Measurements from ENCODE around the gene HEYL.
"Not testable (repeated sequence)": the region's sequence is repeated elsewhere in the genome, so short reads cannot be mapped to it uniquely, and the experiment has no call there.

HEYL gene

DNA sequence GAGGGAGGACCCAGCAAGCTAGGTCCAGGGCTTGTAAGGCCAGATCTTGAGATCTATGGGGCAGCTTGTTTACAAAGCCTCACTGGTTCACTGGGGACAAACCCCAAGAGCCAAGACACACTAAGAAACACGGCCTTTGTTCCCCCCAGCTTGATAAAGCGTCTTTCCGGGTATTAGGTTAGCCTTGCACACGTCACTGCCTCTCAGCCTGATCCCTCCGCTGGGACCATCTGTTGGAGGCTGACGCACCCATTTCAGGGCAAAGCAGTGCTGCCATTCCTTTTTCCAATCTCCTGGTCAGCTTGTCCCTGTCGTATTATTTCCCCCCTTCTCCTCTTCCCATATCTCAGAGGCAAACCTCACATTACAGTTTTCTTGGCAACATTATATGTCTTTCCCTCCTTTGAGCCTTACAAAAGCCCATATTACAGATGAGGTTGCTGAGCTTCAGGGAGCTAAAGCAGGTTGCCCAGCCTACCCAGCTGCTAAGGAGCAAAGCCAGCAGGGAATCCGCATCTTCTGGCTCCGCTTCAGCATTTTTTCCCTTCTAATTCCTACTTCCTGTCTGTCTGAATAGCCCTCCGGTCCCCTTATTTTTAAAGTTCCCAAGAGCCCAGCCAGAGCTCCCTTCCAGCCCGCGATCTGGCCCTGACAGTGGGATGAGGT is 4.1 kb downstream of the HEYL start:
- DNase-seq, result peak; percentile 92

DNA sequence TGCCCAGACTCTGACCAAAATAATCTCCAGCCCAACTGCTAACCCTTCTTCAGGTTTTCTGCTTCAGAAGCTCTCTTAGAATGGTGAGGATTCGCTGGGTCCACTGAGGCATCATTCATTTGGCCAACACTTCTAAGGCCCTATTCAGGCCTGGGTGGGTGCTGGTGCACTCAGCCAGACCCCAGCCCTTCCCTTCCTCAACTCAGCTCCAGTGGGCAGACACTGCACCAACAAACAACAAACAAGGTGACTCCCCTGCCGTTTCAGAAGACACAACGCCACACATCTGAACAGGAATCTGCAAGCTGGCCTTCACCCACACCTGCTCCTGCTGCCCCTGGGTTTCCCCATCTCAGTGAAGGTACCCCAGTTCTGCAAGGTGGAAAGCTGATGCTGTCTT is 6.0 kb downstream of the HEYL start:
- DNase-seq, result no peak

DNA sequence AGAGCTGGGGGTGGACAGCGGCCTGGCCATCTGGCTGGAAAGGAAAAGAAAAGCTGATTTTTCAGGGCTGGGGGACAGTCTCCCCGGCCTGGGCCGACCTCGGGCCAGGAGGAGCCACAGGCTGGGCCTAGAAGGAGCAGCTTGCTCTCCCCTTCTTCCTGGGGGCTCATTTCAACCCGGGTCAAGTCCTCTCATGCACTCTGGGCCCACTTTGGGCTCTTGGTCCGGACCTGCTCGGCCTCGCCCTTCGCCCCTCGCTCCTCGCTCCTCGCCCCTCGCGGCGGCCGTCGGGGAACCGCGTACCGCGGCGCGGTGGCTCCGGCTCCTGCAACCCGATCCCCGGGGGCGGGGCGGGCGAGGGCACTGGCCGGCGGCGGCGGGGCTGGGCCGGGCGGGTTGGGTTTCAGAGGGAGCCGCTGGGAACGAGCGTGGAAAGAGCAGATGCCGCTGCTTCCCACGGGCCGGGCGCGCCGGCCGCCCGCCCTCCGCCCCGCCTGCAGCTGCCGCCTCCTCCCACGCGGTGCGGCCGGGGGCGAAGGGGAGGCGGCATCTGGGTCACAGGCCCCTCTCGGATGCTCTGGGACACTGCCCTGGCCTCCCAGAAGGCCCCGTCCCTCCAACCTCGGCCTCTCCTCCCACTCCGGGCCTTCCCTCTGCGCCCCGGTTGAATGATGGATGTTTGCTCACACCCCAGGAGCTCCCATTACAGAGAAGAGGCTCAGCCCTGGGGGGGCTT is 6.6 kb downstream of the HEYL start:
- DNase-seq, result no peak

DNA sequence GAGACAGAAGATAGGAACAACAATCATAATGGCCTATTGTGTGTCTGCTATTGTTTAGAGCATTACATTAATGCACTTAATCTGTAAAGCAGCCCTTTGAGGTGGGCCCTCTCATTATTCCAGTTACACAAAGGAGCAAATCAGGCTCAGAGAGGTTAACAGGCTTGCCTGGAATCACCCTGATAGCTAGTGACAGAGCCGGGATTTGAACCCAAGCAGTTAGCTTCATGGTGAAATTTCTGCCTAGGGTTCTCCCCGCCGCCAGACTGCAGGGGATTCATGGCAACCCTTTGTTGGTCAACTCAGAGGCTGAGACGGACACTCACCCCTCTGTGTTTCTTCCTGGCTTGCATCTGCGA is 7.1 kb downstream of the HEYL start:
- no peak for DNase-seq

DNA sequence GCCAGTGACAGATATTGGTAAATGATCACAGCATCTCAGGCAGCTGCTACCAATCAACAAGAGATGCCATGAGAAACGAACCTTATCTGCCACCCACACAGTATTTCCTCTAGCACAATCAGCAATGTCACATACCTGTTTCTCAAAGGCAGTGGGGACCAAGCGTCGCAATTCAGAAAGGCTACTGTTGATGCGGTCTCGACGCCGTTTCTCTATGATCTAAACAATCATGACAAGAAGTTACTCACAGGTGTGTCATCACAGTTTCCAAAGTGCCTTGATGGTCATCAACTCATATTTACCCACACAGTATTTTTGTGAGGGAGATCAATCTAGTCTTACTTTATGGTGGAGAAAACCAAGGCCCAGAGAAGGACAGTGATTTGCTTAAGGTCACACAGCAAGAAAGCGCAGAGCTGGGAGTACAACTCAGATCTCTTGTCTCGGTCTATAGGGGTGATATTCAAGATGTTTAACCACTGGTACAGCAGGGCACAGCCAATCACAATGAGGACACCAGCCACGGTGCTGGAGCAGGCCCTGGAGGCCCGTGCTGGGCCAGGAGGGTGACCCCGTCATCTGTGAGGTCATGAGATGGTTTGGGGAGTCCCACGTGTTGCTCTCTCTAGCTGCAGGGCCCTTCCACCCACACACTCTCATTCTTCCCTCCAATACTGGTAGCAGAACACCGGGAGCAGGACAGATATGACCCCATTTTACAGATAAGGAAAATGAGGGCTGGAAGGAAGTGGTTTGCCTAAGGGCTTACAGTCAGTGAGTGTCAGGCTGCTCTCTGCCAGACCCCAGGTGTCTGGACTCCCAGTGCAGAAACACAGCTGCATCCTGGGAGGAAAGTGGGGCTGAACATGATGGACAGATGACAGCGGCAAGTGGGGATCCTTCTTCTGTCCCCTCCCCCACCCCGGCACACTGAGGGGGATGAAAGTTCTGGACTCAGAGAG is 7.8 kb downstream of the HEYL start:
- no peak for DNase-seq

DNA sequence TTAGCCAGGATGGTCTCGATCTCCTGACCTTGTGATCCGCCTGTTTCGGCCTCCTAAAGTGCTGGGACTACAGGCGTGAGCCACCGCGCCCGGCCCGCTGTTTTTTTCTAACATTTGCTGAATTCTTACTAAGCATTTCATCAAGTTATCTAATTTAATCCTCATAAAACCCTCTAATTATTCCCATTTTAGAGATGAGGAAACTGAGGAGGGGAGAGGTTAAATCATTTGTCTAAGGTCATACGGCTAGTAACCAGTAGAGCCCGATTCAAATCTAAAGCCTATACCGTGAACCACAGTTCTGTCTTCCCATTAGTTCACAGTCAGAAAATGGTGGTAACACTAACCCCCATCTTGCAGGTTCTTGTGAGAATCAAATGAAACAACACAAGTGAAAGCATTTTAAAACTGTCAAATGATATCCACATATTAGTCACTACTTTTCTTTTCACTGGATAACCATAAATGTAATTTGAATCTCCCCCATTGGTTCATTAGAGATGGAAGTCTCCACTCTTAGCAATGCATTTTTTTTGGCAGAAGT is 10.6 kb downstream of the HEYL start:
- DNase-seq, result no peak

DNA sequence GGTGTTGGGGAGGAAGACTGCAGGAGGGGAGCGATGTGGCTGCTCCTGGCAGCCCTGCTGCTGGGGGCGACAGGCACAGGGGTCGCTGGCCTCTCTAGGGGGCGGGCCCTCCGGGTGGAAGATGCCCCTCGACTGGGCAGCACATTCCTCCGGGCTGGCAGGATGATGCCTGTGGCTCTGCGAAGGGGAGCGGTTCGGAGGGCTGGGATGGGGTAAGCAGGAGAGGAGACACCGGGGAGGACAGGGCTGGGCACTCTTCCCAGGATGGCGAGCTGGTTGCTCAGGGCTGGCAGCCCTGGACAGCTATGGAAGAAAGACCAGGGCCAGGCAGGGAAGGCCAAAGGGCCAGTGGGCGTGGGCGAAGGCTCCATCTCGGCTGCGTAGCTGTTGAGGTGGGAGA is 12.8 kb downstream of the HEYL start:
- no peak for DNase-seq

DNA sequence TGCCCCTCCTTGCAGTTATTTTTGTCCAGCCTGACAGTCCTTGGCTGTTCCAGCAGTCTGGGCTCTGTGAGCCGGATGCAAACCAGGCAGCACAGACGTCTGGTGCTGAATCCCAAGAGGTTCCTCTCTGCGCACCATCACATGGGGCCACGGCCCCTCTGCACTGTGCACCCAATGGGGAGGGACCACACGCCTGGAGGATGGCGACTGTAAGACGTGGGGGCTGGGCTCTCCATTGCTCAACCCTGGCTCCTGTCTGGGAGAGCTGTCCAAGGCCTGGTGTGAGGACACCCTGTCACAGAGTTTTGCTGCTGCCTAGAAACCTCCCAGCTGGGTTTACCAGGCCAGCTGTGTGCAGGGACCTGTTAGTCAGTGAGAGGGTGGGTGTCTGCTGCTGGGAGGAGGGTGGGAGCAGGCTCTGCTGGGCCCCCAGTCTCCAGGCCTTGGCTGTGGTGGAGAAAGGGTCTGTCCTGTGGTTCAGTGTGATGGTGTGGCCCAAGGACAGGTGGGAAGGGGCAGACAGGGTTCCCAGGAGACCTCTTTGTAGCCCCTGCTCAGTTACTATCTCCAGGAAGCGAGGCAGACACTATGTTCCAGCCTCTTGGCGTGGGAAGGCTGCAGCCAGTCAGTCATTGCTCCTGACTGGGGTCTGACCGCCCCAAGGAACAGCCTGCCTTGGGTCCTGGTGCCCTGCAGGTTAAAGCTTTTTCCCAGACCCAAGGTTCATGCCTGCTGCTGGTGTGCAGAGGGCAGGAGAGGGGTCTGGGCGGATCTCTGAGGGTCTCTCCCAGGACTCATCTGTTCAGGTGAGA is 13.8 kb downstream of the HEYL start:
- DNase-seq, result no peak

DNA sequence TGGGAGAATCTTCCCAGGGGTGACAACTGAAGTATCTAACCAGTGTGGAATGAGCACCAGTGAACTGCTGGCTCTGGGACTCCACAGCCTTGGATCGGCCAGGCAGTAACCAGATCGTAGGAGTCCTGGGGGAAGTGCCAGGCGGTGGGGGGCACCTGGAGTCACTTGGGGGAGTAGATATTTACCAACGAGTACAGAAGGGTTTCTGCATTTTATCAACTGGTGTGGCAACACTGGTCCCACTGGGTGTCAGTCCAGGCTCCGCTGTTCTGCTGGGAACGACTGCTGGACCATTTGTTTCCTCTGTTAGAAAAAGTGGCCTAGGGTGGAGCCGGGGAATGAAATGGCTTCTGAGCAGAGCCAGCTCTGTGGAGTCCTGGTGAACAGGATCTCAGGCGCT is 14.4 kb downstream of the HEYL start:
- DNase-seq, result no peak

DNA sequence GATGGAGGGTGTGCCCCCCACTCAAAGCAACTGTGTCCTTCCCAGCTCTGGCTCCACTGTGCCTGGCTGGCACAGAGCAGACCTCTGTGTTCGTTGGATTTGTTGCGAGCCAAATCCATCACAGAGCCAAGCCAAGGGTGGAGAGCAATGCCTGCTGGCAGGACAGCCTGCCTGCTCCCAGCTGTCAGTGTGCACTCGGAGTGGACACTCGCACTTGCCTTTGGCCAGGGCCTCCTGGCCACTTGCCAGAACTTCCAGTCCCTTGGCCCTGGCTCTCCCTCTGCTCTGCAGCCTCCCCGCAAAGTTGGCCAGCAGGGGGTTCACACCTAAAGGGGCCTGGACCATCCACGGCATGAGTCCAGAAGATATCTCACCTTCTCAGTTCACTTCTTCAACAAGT is 16.4 kb downstream of the HEYL start:
- no peak for DNase-seq

DNA sequence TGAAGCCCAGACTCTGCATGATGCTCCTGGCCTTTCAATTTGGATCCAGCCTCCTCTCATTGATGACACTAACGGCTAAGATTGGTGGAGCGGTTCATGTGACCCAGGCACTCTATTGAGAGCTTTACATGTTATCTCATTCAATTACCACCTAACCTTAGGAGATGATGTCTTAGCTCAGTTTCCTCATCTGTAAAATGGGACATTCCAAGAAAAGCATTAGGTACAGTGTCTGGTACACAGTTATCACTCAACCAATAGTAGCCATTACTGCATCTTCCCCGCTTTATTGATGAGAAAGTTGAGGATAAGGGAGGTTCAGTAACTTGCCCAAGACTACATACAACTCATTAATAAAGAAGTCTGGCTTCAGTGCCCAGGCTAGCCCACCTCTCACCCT is 17.0 kb downstream of the HEYL start:
- DNase-seq, result no peak

DNA sequence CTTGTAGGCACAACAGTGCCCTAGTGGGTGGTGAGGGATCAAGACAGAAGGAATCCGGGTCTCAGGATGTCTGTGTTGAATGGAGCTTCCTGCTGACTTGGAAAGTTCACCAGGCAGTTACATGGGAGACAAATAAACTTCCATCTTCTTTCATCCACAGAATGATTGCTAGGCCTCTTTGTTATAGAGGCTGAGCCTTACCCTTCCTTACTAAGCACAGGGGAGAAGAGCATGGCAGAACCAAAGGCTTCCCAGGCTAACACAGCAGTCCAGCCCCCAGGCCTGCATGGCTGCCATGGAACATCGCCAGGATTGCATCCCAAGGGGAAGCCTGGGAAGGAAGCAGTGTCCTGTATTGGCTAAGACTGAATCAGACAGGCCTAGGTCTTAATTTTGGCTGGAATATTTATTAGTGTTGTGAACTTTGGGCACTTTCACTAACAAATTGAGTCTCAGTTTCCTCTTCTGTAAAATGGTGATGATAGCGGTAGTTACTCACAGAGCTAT is 18.7 kb downstream of the HEYL start:
- no peak for DNase-seq

DNA sequence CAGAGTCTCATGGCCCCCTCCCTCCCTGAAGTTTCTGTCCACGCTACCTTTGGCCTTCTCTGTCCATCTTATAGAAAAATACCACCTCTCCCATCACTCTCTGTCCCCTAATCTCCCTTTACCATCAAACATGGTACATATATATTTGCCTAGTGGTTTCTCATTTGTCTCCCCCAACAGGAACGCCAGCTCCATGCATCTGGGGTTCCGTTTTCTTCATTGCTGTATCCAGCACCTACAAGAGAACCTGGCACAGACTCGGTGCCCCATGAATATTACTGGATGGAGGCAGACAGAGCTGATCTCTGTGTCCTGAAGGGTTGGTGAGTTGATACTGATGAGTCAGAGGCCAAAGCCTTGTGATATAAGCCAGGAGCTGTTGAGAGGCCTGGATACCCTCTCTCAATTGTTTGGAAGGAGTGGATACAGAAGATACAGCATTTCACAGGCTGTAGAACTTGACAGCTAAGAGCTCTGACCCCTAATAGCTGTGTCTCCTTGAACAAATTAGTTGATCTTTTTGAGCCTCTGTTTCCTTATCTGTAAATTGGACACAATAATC is 21.9 kb downstream of the HEYL start:
- DNase-seq, result no peak

DNA sequence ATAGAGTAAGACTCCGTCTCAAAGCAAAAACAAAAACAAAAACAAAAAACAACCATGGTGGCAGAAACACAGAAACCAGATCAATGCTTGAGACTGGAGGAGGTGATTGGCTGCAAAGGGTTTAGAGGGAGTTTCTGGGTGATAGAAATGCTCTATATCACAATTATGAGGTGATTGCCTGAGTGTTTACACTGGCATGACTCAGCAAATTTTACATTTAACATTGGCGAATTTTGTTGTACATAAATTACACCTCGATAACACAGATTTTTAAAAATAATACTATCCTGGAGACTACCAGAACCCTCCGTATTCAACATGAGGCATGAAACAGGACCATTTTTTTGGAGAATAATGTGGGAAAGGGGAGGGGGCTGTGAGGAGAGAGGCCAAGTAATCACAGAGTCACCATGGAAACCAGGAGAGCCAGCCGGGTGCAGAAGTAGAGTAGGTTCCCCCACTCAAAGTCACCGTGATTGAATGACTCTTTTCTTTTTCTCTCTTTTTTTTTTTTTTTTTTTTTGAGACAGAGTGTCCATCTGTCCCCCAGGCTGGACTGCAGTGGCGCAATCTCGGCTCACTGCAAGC is 24.3 kb downstream of the HEYL start:
- no peak for DNase-seq

DNA sequence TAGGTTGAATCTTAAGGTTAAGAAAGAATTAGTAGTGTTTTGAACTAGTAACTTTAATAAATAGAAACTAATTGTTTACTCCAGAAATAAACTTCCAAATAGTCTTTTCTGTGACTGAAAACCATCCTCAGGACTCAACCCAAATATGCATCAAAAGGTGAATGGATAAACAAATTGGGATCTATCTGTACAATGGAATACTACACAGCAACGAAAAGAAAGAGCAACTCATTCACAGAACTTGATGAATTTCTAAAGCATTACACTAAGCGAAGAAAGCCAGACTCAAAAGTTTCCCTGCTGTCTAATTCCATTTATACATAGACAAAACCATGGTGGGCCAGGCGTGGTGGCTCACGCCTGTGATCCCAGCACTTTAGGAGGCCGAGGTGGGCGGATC is 25.0 kb downstream of the HEYL start:
- no peak for DNase-seq

DNA sequence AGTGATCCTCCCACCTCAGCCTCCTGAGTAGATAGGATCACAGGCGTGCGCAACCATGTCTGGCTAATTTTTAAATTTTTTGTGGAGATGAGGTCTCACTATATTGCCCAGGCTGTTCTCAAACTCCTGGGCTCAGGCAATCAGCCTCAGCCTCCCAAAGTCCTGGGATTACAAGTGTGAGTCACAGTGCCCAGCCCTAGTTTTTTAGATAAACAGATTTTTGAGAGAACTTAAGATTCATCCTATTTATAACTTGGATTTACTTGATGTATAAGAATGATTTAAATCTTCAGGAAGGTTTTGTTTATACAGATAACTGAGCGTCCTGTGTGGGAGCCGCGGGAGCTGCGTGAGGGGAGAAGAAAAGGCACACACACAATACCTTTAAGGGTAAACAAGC is 26.2 kb downstream of the HEYL start:
- no peak for DNase-seq

DNA sequence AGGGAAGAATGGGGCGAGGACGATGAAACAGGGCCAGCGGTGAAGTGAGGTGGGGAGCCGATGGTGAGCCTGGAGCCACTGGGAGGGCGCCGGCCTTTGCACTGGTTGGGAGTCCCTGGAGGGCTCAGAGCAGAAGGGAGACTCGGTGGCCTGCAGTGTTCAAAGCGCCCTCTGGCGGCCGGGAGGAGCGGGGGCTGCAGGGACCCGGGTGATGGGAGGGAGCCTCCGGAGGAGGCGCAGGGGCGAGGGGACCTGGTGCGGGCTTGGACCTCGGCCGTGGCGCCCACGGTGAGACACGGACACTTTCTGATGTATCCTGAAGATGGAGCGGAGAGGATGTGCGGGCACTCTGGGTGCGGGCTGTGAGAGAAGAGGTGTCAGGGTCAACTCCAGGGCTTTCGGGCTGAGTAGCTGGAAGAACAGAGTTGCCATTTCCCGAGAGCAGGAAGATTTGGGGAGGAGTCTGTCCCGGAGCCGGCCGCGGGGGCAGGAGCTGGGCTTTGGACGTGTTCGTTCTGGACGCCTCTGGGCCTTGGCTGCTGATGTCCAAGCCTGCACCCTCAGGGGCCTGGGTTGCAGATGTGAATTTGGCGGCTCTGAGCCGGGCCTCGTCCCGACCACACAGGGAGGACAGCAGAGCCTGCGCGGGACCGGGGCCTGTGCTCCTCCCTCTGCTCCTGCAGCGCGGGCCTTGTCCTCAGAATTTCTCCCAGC is 29.7 kb downstream of the HEYL start:
- DNase-seq, result no peak

DNA sequence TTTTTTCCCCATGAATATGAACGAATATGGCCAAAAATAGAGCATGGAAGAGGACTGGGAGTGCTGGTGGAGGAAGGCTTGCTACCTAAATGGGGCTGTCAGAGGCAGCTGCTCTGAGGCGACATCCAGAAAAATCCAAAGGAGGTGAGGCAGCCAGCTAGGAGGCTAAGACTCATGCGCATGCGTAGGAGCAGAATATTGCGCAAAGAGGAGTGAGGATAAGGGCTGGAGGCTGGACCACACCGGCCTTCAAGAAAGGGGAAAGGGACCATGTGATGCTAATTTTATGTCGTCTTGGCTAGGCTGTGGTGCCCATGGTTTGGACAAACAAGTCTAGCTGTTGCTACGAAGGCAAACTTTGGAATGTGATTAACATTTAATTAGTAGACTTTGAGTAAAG is 30.5 kb downstream of the HEYL start:
- DNase-seq, result no peak

DNA sequence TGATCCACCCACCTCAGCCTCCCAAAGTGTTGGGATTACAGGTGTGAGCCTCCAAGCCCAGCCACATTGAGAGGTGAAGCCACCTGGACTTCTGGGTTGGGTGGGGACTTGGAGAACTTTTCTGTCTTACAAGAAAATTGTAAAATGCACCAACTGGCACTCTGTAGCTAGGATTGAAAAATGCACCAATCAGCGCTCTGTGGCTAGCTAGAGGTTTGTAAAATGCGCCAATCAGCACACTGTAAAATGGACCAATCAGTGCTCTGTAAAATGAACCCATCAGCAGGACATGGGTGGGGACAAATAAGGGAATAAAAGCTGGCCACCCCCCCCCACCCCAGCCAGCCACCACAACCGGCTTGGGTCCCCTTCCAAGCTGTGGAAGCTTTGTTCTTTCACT is 35.8 kb downstream of the HEYL start:
- not testable (repeated sequence) for DNase-seq

DNA sequence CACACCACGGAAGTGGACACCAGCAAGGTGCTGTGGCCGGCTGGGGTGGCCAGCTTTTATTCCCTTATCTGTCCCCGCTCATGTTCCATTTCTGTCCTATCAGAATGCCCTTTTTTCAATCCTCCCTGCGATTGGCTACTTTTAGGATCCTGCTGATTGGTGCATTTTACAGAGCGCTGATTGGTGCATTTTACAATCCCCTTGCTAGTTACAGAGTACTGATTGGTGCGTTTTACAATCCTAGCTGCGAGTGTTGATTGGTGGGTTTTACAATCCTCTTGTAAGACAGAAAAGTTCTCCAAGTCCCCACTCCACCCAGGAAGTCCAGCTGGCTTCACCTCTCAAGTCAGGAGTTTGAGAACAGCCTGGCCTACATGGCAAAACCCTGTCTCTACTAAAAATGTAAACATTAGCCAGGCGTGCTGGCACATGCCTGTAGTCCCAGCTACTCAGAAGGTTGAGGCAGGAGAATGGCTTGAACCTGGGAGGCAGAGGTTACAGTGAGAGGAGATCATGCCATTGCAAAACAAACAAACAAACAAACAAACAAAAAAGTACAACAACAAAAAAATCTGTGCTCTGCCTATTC is 37.7 kb downstream of the HEYL start:
- not testable (repeated sequence) for DNase-seq

DNA sequence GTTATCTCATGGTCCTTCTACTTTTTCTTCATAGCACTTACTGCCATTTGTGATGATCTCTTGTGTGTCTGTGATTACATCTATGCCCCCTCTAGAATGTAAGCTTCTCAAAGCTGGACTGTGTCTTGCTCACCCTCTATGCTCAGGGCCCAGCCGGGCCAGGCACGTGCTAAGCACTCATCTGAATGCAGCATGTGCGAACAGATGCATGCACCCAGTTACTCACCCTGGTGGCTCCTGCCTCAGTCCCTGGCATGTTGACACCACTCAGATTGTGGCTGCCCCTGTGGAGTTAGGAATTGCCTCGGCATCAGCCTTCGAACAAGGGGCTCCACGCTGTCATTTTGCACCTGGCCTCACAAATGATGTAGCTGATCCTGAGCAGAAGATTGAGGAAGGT is 43.3 kb downstream of the HEYL start:
- no peak for DNase-seq
